ENCODE results near the gene ZBTB20.

ZBTB20 gene

DNA sequence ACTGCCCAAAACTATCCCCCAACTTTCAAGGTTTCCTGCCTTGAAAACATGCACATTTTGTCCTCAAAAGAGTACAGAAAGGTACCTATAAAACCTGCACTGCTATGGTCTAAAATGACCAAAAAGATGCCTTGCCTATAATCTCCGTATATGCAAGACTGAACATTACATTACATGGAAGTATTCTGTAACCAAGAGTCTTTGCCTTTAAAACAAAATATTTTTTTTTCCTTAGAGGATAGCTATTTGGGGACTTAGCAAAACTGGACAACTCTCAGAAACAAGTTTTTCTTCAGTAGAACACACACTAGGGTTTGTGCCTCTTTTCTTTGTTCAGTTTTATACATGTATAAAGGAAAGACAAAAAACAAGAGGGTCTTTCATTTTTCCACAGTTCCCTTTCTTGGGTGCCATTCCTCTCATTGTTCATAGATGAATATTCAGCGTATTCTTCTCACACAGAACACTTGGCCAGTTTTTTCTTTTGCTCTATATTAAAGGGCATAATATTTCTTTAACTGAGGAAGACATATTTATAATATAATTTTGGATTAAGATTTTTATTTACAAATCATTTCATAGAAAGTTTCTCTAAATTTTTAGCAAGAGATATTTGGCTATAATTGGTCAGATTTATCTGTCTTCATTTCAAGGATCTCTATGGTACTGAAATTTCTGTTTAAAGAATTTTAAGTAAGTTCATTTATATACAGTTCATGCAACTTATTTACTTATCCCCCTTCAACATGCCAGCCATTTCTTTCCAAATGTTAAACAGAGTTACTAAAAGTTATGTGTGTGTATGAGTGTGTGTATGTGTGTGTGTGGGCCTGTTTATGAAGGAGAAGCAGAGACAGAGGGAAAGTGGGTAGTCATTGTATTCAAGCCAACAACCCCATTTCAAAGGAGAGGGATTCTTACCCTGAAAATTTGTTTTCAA is 142.6 kb downstream of the ZBTB20 start:
- Histone ChIP-seq H3K27ac (ENCODE audit: low read depth, low read length) (no peak overlapping the region), H2AFZ (ENCODE audit: low read depth, low read length, severe bottlenecking) (no peak overlapping the region), H3K27me3 (ENCODE audit: low read length) (no peaks in the 10 kb centered on the region), H4K20me1 (ENCODE audit: low read depth, low read length) (0 out of 2 replicates have a peak, but pooled peaks cover 3% of the 10 kb centered on the region), H3F3A (ENCODE audit: insufficient read depth) (no peaks in the 10 kb centered on the region), H3K4me2 (ENCODE audit: low read depth, low read length, poor library complexity, severe bottlenecking) (no peak overlapping the region), H3K9ac (ENCODE audit: low read length) (no peak overlapping the region), H3K36me3 (ENCODE audit: low read length) (no peaks in the 10 kb centered on the region), H3K9me3 (ENCODE audit: insufficient read depth, low read length) (no peaks in the 10 kb centered on the region), H3K4me3 (ENCODE audit: insufficient read depth, low read length, poor library complexity, severe bottlenecking) (no peak overlapping the region), H3K79me2 (ENCODE audit: insufficient read depth, low read length) (no peaks in the 10 kb centered on the region), H3K9me2 (replicated peaks; ENCODE audit: insufficient read depth, low read length) (no peaks in the 10 kb centered on the region)
- no peak for TF ChIP-seq EZH2phosphoT487 (conservative IDR thresholded peaks at IDR 0.05; ENCODE audit: low read length)
- TF ChIP-seq, protein P1, sequence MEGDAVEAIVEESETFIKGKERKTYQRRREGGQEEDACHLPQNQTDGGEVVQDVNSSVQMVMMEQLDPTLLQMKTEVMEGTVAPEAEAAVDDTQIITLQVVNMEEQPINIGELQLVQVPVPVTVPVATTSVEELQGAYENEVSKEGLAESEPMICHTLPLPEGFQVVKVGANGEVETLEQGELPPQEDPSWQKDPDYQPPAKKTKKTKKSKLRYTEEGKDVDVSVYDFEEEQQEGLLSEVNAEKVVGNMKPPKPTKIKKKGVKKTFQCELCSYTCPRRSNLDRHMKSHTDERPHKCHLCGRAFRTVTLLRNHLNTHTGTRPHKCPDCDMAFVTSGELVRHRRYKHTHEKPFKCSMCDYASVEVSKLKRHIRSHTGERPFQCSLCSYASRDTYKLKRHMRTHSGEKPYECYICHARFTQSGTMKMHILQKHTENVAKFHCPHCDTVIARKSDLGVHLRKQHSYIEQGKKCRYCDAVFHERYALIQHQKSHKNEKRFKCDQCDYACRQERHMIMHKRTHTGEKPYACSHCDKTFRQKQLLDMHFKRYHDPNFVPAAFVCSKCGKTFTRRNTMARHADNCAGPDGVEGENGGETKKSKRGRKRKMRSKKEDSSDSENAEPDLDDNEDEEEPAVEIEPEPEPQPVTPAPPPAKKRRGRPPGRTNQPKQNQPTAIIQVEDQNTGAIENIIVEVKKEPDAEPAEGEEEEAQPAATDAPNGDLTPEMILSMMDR (IDR thresholded peaks at IDR 0.05; ENCODE audit: insufficient read depth, low read length, poor library complexity, severe bottlenecking), result no peak

DNA sequence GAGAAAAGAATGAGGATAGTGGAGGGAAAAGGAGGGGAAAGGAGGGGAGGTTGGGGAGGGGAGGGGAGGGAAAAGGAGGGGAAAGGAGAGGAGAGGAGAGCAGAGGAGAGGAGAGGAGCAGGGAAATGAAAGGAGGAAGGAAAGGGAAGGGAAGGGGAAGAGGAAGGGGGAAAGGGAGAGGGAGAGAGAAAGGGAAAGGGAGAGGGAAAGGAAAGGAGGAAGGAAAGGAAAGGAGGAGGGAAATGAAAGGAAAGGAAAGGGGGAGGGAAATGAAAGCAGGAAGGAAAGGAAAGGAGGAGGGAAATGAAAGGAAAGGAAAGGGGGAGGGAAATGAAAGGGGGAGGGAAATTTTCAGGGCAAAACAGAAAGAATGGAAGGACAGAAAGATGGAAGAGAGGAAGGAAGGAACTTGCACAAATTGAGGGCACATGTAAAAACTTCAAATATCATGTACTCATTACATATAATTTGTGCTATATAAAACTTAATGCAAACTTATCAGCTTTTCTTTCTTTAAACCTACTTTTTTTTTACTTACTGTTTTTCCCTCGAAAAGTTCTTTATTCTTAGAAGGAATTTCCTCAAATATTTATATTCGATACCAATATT is 148.0 kb downstream of the ZBTB20 start:
- no peaks in the 10 kb centered on the region for H3K9me3 ChIP-seq (ENCODE audit: insufficient read depth, low read length)
- H3K4me3 ChIP-seq (ENCODE audit: insufficient read depth, low read length, poor library complexity, severe bottlenecking), result no peak overlapping the region
- no peaks in the 10 kb centered on the region for H3F3A ChIP-seq (ENCODE audit: insufficient read depth)
- no peak overlapping the region for H2AFZ ChIP-seq (ENCODE audit: low read depth, low read length, severe bottlenecking)
- TF ChIP-seq, protein P1 (IDR thresholded peaks at IDR 0.05; ENCODE audit: insufficient read depth, low read length, poor library complexity, severe bottlenecking), result no peak
- no peak for TF ChIP-seq EZH2phosphoT487 (conservative IDR thresholded peaks at IDR 0.05; ENCODE audit: low read length)
- no peaks in the 10 kb centered on the region for H3K9me2 ChIP-seq (replicated peaks; ENCODE audit: insufficient read depth, low read length)
- no peak overlapping the region for H3K4me2 ChIP-seq (ENCODE audit: low read depth, low read length, poor library complexity, severe bottlenecking)
- H3K36me3 ChIP-seq (ENCODE audit: low read length), result no peaks in the 10 kb centered on the region
- no peak overlapping the region for H3K9ac ChIP-seq (ENCODE audit: low read length)
- H3K79me2 ChIP-seq (ENCODE audit: insufficient read depth, low read length), result no peaks in the 10 kb centered on the region
- H3K27ac ChIP-seq (ENCODE audit: low read depth, low read length), result no peak overlapping the region
- 0 out of 2 replicates have a peak, but pooled peaks cover 3% of the 10 kb centered on the region for H4K20me1 ChIP-seq (ENCODE audit: low read depth, low read length)
- no peaks in the 10 kb centered on the region for H3K27me3 ChIP-seq (ENCODE audit: low read length)

DNA sequence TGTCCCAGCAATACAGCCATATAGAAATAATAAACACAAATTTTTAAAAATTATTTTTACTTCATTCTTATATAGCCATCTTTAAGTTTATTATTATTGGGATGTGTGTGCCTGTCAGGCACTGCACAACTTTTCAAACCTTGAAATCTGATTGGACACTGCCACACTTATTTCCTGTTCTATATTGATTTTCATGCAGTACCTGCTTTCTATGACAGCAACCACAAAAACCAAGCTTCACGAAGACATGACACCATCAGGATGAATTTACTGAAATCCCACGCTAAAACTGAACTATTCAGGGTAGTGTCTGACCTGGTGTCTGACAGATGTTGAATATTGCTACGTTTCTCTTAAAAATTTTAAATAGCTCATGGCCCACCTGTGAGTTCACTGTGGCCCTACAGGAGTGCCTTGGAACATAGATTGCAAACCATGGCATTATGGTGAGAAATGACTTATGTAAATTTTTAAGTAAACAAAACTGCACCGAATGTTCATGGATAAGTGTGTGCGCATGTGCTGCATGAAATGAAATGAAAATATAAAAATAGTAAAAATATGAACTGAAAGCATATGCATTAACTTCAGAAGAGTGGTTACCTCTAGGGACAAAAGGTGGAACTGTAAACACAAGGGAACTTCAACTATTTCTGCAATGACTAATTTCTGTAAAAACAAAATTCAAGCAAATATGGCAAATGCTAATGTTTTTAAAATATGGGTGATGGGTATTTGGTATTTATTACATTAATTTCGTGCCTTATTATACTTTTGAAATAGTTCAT is 152.3 kb downstream of the ZBTB20 start:
- Histone ChIP-seq H2AFZ (ENCODE audit: low read depth, low read length, severe bottlenecking) (no peak overlapping the region), H3K27me3 (ENCODE audit: low read length) (no peaks in the 10 kb centered on the region), H3K27ac (ENCODE audit: low read depth, low read length) (no peak overlapping the region), H3K79me2 (ENCODE audit: insufficient read depth, low read length) (no peaks in the 10 kb centered on the region), H3K9ac (ENCODE audit: low read length) (no peak overlapping the region), H3K36me3 (ENCODE audit: low read length) (no peaks in the 10 kb centered on the region), H3K9me3 (ENCODE audit: insufficient read depth, low read length) (no peaks in the 10 kb centered on the region), H3K4me2 (ENCODE audit: low read depth, low read length, poor library complexity, severe bottlenecking) (no peak overlapping the region), H4K20me1 (ENCODE audit: low read depth, low read length) (0 out of 2 replicates have a peak, but pooled peaks cover 2% of the 10 kb centered on the region), H3K9me2 (replicated peaks; ENCODE audit: insufficient read depth, low read length) (no peaks in the 10 kb centered on the region), H3F3A (ENCODE audit: insufficient read depth) (no peaks in the 10 kb centered on the region), H3K4me3 (ENCODE audit: insufficient read depth, low read length, poor library complexity, severe bottlenecking) (no peak overlapping the region)
- TF ChIP-seq, protein P1 (IDR thresholded peaks at IDR 0.05; ENCODE audit: insufficient read depth, low read length, poor library complexity, severe bottlenecking), result no peak
- no peak for TF ChIP-seq EZH2phosphoT487 (conservative IDR thresholded peaks at IDR 0.05; ENCODE audit: low read length)

Measured in SU-DHL-6 (cell line).